ENCODE data around the gene GRAMD1A. TPM values are rescaled to one million over a fixed set of nuclear protein-coding genes. Genes with fewer than 3 reads are reported as not detected.

GRAMD1A gene
- total and polyA plus RNA-seq, 2 donors (not counting 1 experiment from before 2014, with no cell fraction given): 83.8 to 102 TPM

- intact Hi-C loops (cut with micrococcal nuclease): no loop called here
- H2AFZ ChIP-seq (ENCODE audit: insufficient read depth, low read depth, low read length, poor library complexity, severe bottlenecking): no peak overlapping the region
- H3K4me3 ChIP-seq (ENCODE audit: control extremely low read depth in 1 of 5, extremely low read depth in 1 of 5, insufficient read depth in 1 of 5, low read depth in 2 of 5, low read length in 4 of 5): no peak overlapping the region
- Mint-ChIP-seq H3K4me1 (no peaks in the 10 kb centered on the region), H3K9me3 (ENCODE audit: insufficient read depth) (no peaks in the 10 kb centered on the region), H3K4me3 (no peak overlapping the region), H3K27ac (no peak overlapping the region), H3K27me3 (peaks cover 18% of the 10 kb centered on the region)
- POLR2A ChIA-PET: no interaction called here
- H3K4me1 ChIP-seq (ENCODE audit: control insufficient read depth in 2 of 2, insufficient read depth in 2 of 2, low read length in 2 of 2): no peaks in the 10 kb centered on the region
- no peaks in the 10 kb centered on the region for H4K20me1 ChIP-seq (ENCODE audit: control insufficient read depth, insufficient read depth, low read length, poor library complexity, severe bottlenecking)
- H3K79me2 ChIP-seq (ENCODE audit: control insufficient read depth, insufficient read depth, low read length): no peaks in the 10 kb centered on the region
- no peaks in the 10 kb centered on the region for H3K9me3 ChIP-seq (ENCODE audit: control extremely low read depth in 1 of 3, control insufficient read depth in 2 of 3, insufficient read depth in 1 of 3, low read length in 2 of 3)
- peaks cover 0 to 3% (median 2%) of the 10 kb centered on the region in 4 experiments for H3K27me3 ChIP-seq (replicated peaks in 1 of 4; ENCODE audit: control extremely low read depth in 1 of 4, control insufficient read depth in 3 of 4, insufficient read depth in 4 of 4, low read length in 3 of 4)
- no peak overlapping the region for H3K4me2 ChIP-seq (replicated peaks; ENCODE audit: low read depth, low read length, poor library complexity, severe bottlenecking)
- DNase-seq (no peak), ATAC-seq (ENCODE audit: low read depth) (no peak)
- no CpG with 5 or more reads among the region's 5 CpGs for WGBS (ENCODE audit: insufficient coverage)
- H3K9ac ChIP-seq (ENCODE audit: low read length): no peak overlapping the region
- TF ChIP-seq, protein P1, sequence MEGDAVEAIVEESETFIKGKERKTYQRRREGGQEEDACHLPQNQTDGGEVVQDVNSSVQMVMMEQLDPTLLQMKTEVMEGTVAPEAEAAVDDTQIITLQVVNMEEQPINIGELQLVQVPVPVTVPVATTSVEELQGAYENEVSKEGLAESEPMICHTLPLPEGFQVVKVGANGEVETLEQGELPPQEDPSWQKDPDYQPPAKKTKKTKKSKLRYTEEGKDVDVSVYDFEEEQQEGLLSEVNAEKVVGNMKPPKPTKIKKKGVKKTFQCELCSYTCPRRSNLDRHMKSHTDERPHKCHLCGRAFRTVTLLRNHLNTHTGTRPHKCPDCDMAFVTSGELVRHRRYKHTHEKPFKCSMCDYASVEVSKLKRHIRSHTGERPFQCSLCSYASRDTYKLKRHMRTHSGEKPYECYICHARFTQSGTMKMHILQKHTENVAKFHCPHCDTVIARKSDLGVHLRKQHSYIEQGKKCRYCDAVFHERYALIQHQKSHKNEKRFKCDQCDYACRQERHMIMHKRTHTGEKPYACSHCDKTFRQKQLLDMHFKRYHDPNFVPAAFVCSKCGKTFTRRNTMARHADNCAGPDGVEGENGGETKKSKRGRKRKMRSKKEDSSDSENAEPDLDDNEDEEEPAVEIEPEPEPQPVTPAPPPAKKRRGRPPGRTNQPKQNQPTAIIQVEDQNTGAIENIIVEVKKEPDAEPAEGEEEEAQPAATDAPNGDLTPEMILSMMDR (IDR thresholded peaks at IDR 0.05): no peak
- CTCF ChIA-PET: no interaction called here
- no peak overlapping the region for H3K27ac ChIP-seq (ENCODE audit: low read length in 2 of 2)
- no peaks in the 10 kb centered on the region for H3K36me3 ChIP-seq (replicated peaks in 1 of 2; ENCODE audit: control extremely low read depth in 1 of 2, control insufficient read depth in 1 of 2, extremely low read depth in 1 of 2, insufficient read depth in 2 of 2, low read length in 1 of 2)
Measured at GRCh38 chr19:34982275-34982674, 17.8 kb upstream of the GRAMD1A start.

DNA sequence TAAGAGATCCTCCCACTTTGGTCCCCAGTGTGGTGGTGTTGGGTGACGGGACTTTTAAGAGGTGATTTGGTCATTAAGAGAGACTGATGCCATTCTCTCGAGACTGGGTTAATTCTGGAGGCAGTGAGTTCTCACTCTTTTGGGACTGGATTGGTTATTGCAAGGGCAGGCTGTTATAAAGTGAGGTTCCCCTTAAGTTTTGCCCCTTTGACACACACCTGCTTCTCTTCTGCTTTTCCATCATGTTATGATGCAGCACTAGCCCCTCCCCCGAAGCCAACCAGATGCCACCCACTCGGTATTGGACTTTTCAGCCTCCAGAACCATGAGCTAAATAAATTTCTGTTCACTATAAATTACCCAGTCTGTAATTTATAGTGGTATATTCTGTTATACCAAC is 16.3 kb upstream of the GRAMD1A start:
- H4K20me1 ChIP-seq (ENCODE audit: control insufficient read depth, insufficient read depth, low read length, poor library complexity, severe bottlenecking): no peaks in the 10 kb centered on the region
- 49% methylated on average over 2 of the region's 4 CpGs for WGBS (ENCODE audit: insufficient coverage)
- CTCF ChIA-PET: interaction anchor here (1.2 to 1.5 kb wide), 2 partner anchors 11 to 61 kb away, joined by 4 to 5 read pairs; no protein-coding TSS in a partner anchor
- H3K9ac ChIP-seq (ENCODE audit: low read length): no peak overlapping the region
- H3K27ac ChIP-seq (ENCODE audit: low read length in 2 of 2): no peak overlapping the region
- Mint-ChIP-seq H3K4me1 (no peaks in the 10 kb centered on the region), H3K27ac (no peak overlapping the region), H3K9me3 (ENCODE audit: insufficient read depth) (no peaks in the 10 kb centered on the region), H3K4me3 (no peak overlapping the region), H3K27me3 (peaks cover 14% of the 10 kb centered on the region)
- DNase-seq: no peak
- no peak overlapping the region for H3K4me3 ChIP-seq (ENCODE audit: control extremely low read depth in 1 of 5, extremely low read depth in 1 of 5, insufficient read depth in 1 of 5, low read depth in 2 of 5, low read length in 4 of 5)
- ATAC-seq (ENCODE audit: low read depth): no peak
- H3K4me2 ChIP-seq (replicated peaks; ENCODE audit: low read depth, low read length, poor library complexity, severe bottlenecking): no peak overlapping the region
- POLR2A ChIA-PET: no interaction called here
- intact Hi-C loops (cut with micrococcal nuclease): no loop called here
- H3K36me3 ChIP-seq (replicated peaks in 1 of 2; ENCODE audit: control extremely low read depth in 1 of 2, control insufficient read depth in 1 of 2, extremely low read depth in 1 of 2, insufficient read depth in 2 of 2, low read length in 1 of 2): no peaks in the 10 kb centered on the region
- H3K4me1 ChIP-seq (ENCODE audit: control insufficient read depth in 2 of 2, insufficient read depth in 2 of 2, low read length in 2 of 2): no peaks in the 10 kb centered on the region
- no peak overlapping the region for H2AFZ ChIP-seq (ENCODE audit: insufficient read depth, low read depth, low read length, poor library complexity, severe bottlenecking)
- H3K9me3 ChIP-seq (ENCODE audit: control extremely low read depth in 1 of 3, control insufficient read depth in 2 of 3, insufficient read depth in 1 of 3, low read length in 2 of 3): no peaks in the 10 kb centered on the region
- TF ChIP-seq, protein P1 (IDR thresholded peaks at IDR 0.05): no peak
- no peak for TF ChIP-seq EZH2 (IDR thresholded peaks at IDR 0.05; ENCODE audit: borderline replicate concordance, insufficient read depth, low read depth, low read length, poor library complexity, severe bottlenecking)
- H3K27me3 ChIP-seq (replicated peaks in 1 of 4; ENCODE audit: control extremely low read depth in 1 of 4, control insufficient read depth in 3 of 4, insufficient read depth in 4 of 4, low read length in 3 of 4): peaks cover 0 to 3% (median 2%) of the 10 kb centered on the region in 4 experiments
- H3K79me2 ChIP-seq (ENCODE audit: control insufficient read depth, insufficient read depth, low read length): no peaks in the 10 kb centered on the region
